OCI-LY1 (cell line): Measurements from ENCODE around the gene DLGAP4.

ENCODE experiments used
- H2AFZ ChIP-seq: fragments of 200-600 bp; sonication (generic), shearing (Covaris generic); 2 replicates; pipeline ENCODE4 v1.6.0; 2014; ENCODE audit warnings: antibody characterized with exemption, mild to moderate bottlenecking, low read length
- H3F3A ChIP-seq: fragments of 200-600 bp; sonication (generic), shearing (Covaris generic); 2 replicates; pipeline ENCODE4 v1.6.0; 2014; ENCODE audit warnings: mild to moderate bottlenecking, antibody characterized with exemption, low read length, moderate library complexity; ENCODE audit not compliant: insufficient read depth
- H3K27ac ChIP-seq: fragments of 200-600 bp; sonication (generic); 2 replicates; pipeline ENCODE4 v1.5.1; 2014; ENCODE audit warnings: low read length, mixed run types, mild to moderate bottlenecking, low read depth; ENCODE audit not compliant: poor library complexity, severe bottlenecking
- H3K27me3 ChIP-seq: fragments of 200-600 bp; sonication (generic); 2 replicates; pipeline ENCODE4 v1.6.0; 2014; ENCODE audit warnings: antibody characterized with exemption, mild to moderate bottlenecking, low read length, moderate library complexity; ENCODE audit not compliant: insufficient read depth
- H3K36me3 ChIP-seq: fragments of 200-600 bp; sonication (generic); 2 replicates; pipeline ENCODE4 v1.6.1; 2014; ENCODE audit warnings: mild to moderate bottlenecking, antibody characterized with exemption, low read length, moderate library complexity, mixed read lengths; ENCODE audit not compliant: insufficient read depth
- H3K4me1 ChIP-seq: fragments of 200-600 bp; sonication (generic); 2 replicates; pipeline ENCODE4 v1.5.1; 2014; ENCODE audit warnings: mild to moderate bottlenecking, low read length, moderate library complexity; ENCODE audit not compliant: insufficient read depth, severe bottlenecking
- H3K4me2 ChIP-seq: fragments of 200-600 bp; sonication (generic), shearing (Covaris generic); 2 replicates; pipeline ENCODE4 v1.6.1; 2014; ENCODE audit warnings: low read length
- H3K4me3 ChIP-seq: fragments of 200-600 bp; sonication (generic); 2 replicates; pipeline ENCODE4 v1.5.1; 2014; ENCODE audit warnings: low read length, low read depth, mild to moderate bottlenecking, mixed read lengths; ENCODE audit not compliant: poor library complexity, severe bottlenecking
- H3K79me2 ChIP-seq: fragments of 200-600 bp; shearing (Covaris generic); 2 replicates; pipeline ENCODE4 v1.6.1; 2016; ENCODE audit warnings: mixed run types, low read length, mixed read lengths; ENCODE audit not compliant: insufficient read depth
- H3K9ac ChIP-seq: fragments of 200-600 bp; sonication (generic), shearing (Covaris generic); 2 replicates; pipeline ENCODE4 v1.6.1; 2014; ENCODE audit warnings: mild to moderate bottlenecking, low read length, mixed read lengths
- H3K9me2 ChIP-seq: fragments of 200-600 bp; sonication (generic), shearing (Covaris generic); 2 replicates; pipeline ENCODE4 v1.6.1; 2014; ENCODE audit warnings: low read depth, mild to moderate bottlenecking, low read length, mixed read lengths
- H3K9me3 ChIP-seq: fragments of 200-600 bp; shearing (Covaris generic); 2 replicates; pipeline ENCODE4 v1.6.1; 2014; ENCODE audit warnings: low read length, mixed read lengths
- H4K20me1 ChIP-seq: fragments of 200-600 bp; sonication (generic), shearing (Covaris generic); 2 replicates; pipeline ENCODE4 v1.6.0; 2016; ENCODE audit warnings: mild to moderate bottlenecking, low read length; ENCODE audit not compliant: insufficient read depth
- CTCF ChIP-seq: fragments of 200-600 bp; sonication (generic), shearing (Covaris generic); IDR thresholded peaks from 2 replicates; pipeline ENCODE4 v1.5.1; 2017; ENCODE audit warnings: mild to moderate bottlenecking, antibody characterized with exemption, low read length, moderate library complexity, mixed read lengths
- EZH2 ChIP-seq: fragments of 200-600 bp; sonication (generic), shearing (Covaris generic); IDR thresholded peaks from 2 replicates; pipeline ENCODE4 v1.8.0; 2017; ENCODE audit warnings: borderline replicate concordance, mixed run types, mild to moderate bottlenecking, antibody characterized with exemption, low read length, moderate library complexity, mixed read lengths

The DLGAP4 gene

GRCh38 chr20:36391456-36391855 lies 85.3 kb downstream of the DLGAP4 start:
- Histone ChIP-seq H3K27ac (no peak overlapping the region), H3K79me2 (no peaks in the 10 kb centered on the region), H3F3A (no peaks in the 10 kb centered on the region), H3K36me3 (no peaks in the 10 kb centered on the region), H3K4me1 (no peaks in the 10 kb centered on the region), H3K9me2 (no peaks in the 10 kb centered on the region), H3K4me2 (no peak overlapping the region), H2AFZ (no peak overlapping the region), H3K4me3 (no peak overlapping the region), H3K9me3 (no peaks in the 10 kb centered on the region), H3K9ac (no peak overlapping the region), H3K27me3 (0 out of 2 replicates have a peak, but pooled peaks cover 3% of the 10 kb centered on the region), H4K20me1 (no peaks in the 10 kb centered on the region)
- TF ChIP-seq CTCF: no peak

DNA sequence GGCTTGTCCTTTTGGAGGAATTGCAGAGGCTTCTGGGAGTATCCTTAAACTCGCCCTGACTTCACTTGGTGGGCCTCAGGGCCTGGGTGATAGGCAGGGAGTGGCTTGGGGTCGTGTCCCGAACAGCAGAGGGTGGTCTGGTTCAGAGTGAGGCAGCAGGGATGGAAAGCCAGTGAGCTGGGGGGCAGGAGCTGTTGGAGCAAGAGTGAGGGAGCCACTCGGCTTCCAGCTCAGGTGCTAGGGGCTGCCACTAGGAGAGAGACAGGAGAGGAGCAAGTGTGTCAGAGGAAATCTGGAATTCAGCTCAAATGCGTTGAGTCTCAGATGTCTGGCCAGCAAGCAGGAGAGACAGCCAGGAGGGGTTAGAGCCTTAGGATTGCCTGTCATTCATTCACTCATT lies 85.8 kb downstream of the DLGAP4 start:
- H3K9me2 ChIP-seq: no peaks in the 10 kb centered on the region
- no peak overlapping the region for H3K9ac ChIP-seq
- no peaks in the 10 kb centered on the region for H3K4me1 ChIP-seq
- H2AFZ ChIP-seq: no peak overlapping the region
- H3K36me3 ChIP-seq: no peaks in the 10 kb centered on the region
- no peaks in the 10 kb centered on the region for H3F3A ChIP-seq
- no peaks in the 10 kb centered on the region for H3K79me2 ChIP-seq
- TF ChIP-seq CTCF (no peak), EZH2 (no peak)
- no peak overlapping the region for H3K27ac ChIP-seq
- no peak overlapping the region for H3K4me2 ChIP-seq
- H3K9me3 ChIP-seq: no peaks in the 10 kb centered on the region
- no peak overlapping the region for H3K4me3 ChIP-seq
- H3K27me3 ChIP-seq: 0 out of 2 replicates have a peak, but pooled peaks cover 3% of the 10 kb centered on the region
- H4K20me1 ChIP-seq: no peaks in the 10 kb centered on the region

DNA sequence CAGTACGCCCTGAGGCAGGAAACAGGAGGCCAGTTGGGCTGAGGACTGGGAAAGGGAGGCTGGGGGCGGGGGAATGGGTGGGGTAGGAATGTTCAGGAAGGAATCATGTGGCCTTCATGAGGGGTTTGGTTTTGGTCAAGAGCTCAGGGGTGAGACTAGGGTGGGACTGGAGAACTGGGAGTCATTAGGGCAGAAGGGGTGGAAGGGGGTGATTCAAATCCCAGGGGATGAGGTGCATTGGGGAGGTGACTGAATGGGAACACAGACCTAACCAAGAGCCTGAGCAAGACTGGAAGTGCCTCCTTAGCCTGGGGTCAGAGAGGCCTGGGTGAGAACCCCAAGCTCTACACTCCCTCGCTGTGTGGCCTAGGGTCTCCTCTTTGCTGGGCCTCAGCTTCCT lies 86.8 kb downstream of the DLGAP4 start:
- no peaks in the 10 kb centered on the region for H3K4me1 ChIP-seq
- no peak overlapping the region for H2AFZ ChIP-seq
- no peaks in the 10 kb centered on the region for H3K9me2 ChIP-seq
- no peak overlapping the region for H3K27ac ChIP-seq
- no peak overlapping the region for H3K4me2 ChIP-seq
- H4K20me1 ChIP-seq: no peaks in the 10 kb centered on the region
- no peaks in the 10 kb centered on the region for H3K36me3 ChIP-seq
- H3K27me3 ChIP-seq: 0 out of 2 replicates have a peak, but pooled peaks cover 3% of the 10 kb centered on the region
- H3K9me3 ChIP-seq: no peaks in the 10 kb centered on the region
- no peaks in the 10 kb centered on the region for H3F3A ChIP-seq
- no peak overlapping the region for H3K4me3 ChIP-seq
- H3K79me2 ChIP-seq: no peaks in the 10 kb centered on the region
- TF ChIP-seq CTCF: no peak
- no peak for TF ChIP-seq EZH2
- H3K9ac ChIP-seq: no peak overlapping the region
